GM12801 (cell line): Measurements from ENCODE around the gene TPST2.

Source experiments
- TF ChIP-seq, protein P1 (sequence below): IDR thresholded peaks from one replicate; pipeline ENCODE4 v1.5.1; 2011; ENCODE audit warnings: control low read depth; ENCODE audit not compliant: insufficient read length; ENCODE audit errors: extremely low read depth

TPST2 gene

GRCh38 chr22:26485013-26485412 is 104.9 kb downstream of the TPST2 start:
- TF ChIP-seq, protein P1, sequence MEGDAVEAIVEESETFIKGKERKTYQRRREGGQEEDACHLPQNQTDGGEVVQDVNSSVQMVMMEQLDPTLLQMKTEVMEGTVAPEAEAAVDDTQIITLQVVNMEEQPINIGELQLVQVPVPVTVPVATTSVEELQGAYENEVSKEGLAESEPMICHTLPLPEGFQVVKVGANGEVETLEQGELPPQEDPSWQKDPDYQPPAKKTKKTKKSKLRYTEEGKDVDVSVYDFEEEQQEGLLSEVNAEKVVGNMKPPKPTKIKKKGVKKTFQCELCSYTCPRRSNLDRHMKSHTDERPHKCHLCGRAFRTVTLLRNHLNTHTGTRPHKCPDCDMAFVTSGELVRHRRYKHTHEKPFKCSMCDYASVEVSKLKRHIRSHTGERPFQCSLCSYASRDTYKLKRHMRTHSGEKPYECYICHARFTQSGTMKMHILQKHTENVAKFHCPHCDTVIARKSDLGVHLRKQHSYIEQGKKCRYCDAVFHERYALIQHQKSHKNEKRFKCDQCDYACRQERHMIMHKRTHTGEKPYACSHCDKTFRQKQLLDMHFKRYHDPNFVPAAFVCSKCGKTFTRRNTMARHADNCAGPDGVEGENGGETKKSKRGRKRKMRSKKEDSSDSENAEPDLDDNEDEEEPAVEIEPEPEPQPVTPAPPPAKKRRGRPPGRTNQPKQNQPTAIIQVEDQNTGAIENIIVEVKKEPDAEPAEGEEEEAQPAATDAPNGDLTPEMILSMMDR, result no peak

DNA sequence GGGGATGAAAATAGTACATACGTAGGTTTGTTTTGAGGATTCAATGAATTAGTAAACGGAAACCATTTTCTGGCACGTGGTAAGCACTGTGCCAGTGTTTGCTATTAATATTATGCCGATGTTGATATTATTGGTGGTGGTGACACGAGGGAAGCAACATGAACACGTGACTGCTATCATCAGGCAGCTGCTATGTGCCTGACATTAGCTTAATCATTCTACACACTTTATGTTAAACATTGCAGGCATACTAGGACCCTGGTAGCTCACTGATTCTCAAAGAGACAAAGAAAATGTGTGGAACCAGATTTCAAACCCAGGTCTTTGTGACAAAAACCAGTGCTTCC is 105.6 kb downstream of the TPST2 start:
- TF ChIP-seq, protein P1, result no peak

GRCh38 chr22:26483439-26484359 is 106.2 kb downstream of the TPST2 start, which contains the start of the genes HPS4 and SRRD:
Gene HPS4, minus strand, starts transcription at chr22:26483783. Its CDS starts 2,021 bp downstream, at chr22:26481762.
Gene SRRD, plus strand, starts transcription at chr22:26483877. Its CDS starts 14 bp downstream, at chr22:26483891.
- TF ChIP-seq, protein P1, result no peak

- TF ChIP-seq, protein P1, result no peak
These were observed 106.9 kb downstream of the TPST2 start for GRCh38 chr22:26483043-26483438.

GRCh38 chr22:26482161-26482560 is 107.8 kb downstream of the TPST2 start:
- TF ChIP-seq, protein P1, result no peak

DNA sequence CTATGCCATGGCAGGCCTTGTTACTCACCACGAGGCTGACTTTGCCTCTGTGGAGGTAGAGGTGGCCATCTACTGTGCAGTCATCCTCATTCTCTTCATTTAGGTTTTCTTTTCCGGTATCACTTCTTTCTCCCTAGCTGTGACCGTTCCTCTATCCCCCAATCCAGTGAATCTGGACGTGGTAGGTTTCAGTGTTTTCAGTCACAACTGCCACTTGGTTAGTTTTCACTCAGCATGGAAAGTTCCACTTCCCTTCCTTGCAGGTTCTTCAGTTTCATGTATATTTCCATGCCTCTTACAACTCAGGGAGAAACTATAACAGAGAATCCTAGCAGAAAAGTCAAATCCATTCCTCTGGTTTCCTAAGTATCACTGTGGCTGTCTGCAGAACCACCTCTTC is 108.2 kb downstream of the TPST2 start:
- TF ChIP-seq, protein P1, result no peak

DNA sequence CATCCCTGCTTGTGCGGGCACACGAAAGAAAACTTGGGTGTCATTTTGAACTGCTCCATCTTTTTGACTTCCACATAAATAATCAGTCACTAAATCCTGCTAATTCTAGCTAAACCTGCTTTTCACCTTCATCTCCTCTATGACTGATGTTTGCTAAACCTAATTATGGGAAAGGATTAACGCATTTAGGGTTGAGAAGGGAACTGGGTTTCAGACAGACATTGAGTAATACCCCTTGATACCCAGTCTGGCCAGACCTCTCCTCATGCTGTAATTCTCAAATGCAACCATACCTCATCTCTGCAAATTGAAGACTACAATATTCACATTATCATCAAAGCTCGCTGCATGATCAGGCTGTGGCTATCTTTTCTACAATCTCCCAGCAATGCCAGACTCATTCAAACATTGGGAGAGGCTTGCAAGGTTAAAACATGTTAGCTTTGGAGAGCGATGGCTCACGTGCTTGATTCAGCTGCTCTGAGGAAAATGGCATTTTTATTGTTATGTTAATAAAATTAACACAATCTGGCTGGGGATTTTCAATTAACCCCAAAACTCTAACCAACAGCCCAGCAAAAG is 108.7 kb downstream of the TPST2 start:
- TF ChIP-seq, protein P1, result no peak
